BJ (cell line): ENCODE measurements around the gene RAB27B. TPM values are rescaled to one million over a fixed set of nuclear protein-coding genes. Genes with fewer than 3 reads are reported as not detected.

Experiments
- CTCF ChIA-PET: fragments of 350-600 bp; formaldehyde crosslinking; extraction: SDS; loops from one replicate; lab custom pipeline; 2021; ENCODE audit warnings: antibody characterized with exemption, inconsistent platforms; lab: Yijun Ruan, JAX
- POLR2A ChIA-PET: fragments of 300-600 bp; sonication (Branson Sonifier 250); formaldehyde crosslinking; extraction: SDS; loops from one replicate; lab custom pipeline; 2021; ENCODE audit warnings: antibody characterized with exemption; lab: Charles Lee
- DNase-seq: peaks from one replicate; pipeline ENCODE4 v3.0.0-alpha.2; 2011; ENCODE audit warnings: low read depth
- H3K27me3 ChIP-seq: 2 replicates; pipeline ENCODE4 v1.6.0; 2011; ENCODE audit warnings: low read length; ENCODE audit not compliant: control insufficient read depth, insufficient read depth
- H3K36me3 ChIP-seq: 2 replicates; pipeline ENCODE4 v1.5.1; 2011; ENCODE audit warnings: low read length; ENCODE audit not compliant: control insufficient read depth, insufficient read depth
- H3K4me3 ChIP-seq: 2 replicates; pipeline ENCODE4 v1.5.1; 2011; ENCODE audit warnings: low read depth, mild to moderate bottlenecking, control low read depth, low read length
- CTCF ChIP-seq: IDR thresholded peaks from 2 replicates; pipeline ENCODE4 v1.5.1; 2011; ENCODE audit warnings: low read depth, mild to moderate bottlenecking, control low read depth, inconsistent platforms, low read length, moderate library complexity; ENCODE audit not compliant: insufficient read depth
- polyA plus RNA-seq: library from polyadenylated mRNA; depleted of rRNA; stranded (reverse); fragments of >200 nt; gene quantifications from 2 replicates; pipeline ENCODE4 v1.2.3, GENCODE V29; 2011

Gene RAB27B
- polyA plus RNA-seq, 1 experiment = 0.25 TPM

- ChIA-PET CTCF (no interaction called here), POLR2A (no interaction called here)
- no peak overlapping the region for H3K4me3 ChIP-seq
Measured at GRCh38 chr18:54830866-54831265, 2.6 kb downstream of the RAB27B start.

GRCh38 chr18:54835944-54836343 is 7.7 kb downstream of the RAB27B start:
- POLR2A ChIA-PET = no interaction called here
- CTCF ChIA-PET = no interaction called here
- TF ChIP-seq CTCF = no peak
- Histone ChIP-seq H3K4me3 (no peak overlapping the region), H3K36me3 (no peaks in the 10 kb centered on the region), H3K27me3 (no peaks in the 10 kb centered on the region)
- no peak for DNase-seq

More at GRCh38 chr18:54830866-54831265, 2.6 kb downstream of the RAB27B start:
- DNase-seq = no peak
- TF ChIP-seq CTCF = no peak
- no peaks in the 10 kb centered on the region for H3K36me3 ChIP-seq
- H3K27me3 ChIP-seq = no peaks in the 10 kb centered on the region

GRCh38 chr18:54843314-54843713 is 15.0 kb downstream of the RAB27B start:
- H3K36me3 ChIP-seq = no peaks in the 10 kb centered on the region
- no peak overlapping the region for H3K4me3 ChIP-seq
- POLR2A ChIA-PET = no interaction called here
- no peak for TF ChIP-seq CTCF
- no peak for DNase-seq
- H3K27me3 ChIP-seq = no peaks in the 10 kb centered on the region
- CTCF ChIA-PET = no interaction called here

- ChIA-PET CTCF (interaction anchor here (0.6 kb wide), 1 partner anchor 437 kb away, joined by 6 read pairs; no protein-coding TSS in a partner anchor), POLR2A (no interaction called here)
- no peak for TF ChIP-seq CTCF
- H3K36me3 ChIP-seq = no peaks in the 10 kb centered on the region
- no peak for DNase-seq
- H3K4me3 ChIP-seq = no peak overlapping the region
- H3K27me3 ChIP-seq = no peaks in the 10 kb centered on the region
Measured at GRCh38 chr18:54845787-54846186, 17.5 kb downstream of the RAB27B start.

- Histone ChIP-seq H3K27me3 (no peaks in the 10 kb centered on the region), H3K4me3 (no peak overlapping the region), H3K36me3 (no peaks in the 10 kb centered on the region)
- CTCF ChIA-PET = interaction anchor here (1.3 kb wide), 1 partner anchor 13 kb away, joined by 3 read pairs; no protein-coding TSS in a partner anchor
- no peak for DNase-seq
- POLR2A ChIA-PET = no interaction called here
- no peak for TF ChIP-seq CTCF
Measured at GRCh38 chr18:54848121-54848520, 19.8 kb downstream of the RAB27B start.
